M059J (cell line): ENCODE data around the gene MCOLN1. TPM values are rescaled to one million over a fixed set of nuclear protein-coding genes. Genes with fewer than 3 reads are reported as not detected.
"Not testable (repeated sequence)": the region's sequence is repeated elsewhere in the genome, so short reads cannot be mapped to it uniquely, and the experiment has no call there.

Experiments
- DNase-seq: peaks from one replicate; pipeline ENCODE4 v3.0.0-alpha.2; 2012; ENCODE audit warnings: low read depth
- total RNA-seq: library from RNA; depleted of rRNA; stranded (reverse); fragments of >200 nt; shearing (Covaris generic); gene quantifications from 2 replicates; pipeline ENCODE4 v1.2.3, GENCODE V29; 2014

Gene MCOLN1
- total RNA-seq, 1 experiment from 2014 or later = 7.8 TPM

DNA sequence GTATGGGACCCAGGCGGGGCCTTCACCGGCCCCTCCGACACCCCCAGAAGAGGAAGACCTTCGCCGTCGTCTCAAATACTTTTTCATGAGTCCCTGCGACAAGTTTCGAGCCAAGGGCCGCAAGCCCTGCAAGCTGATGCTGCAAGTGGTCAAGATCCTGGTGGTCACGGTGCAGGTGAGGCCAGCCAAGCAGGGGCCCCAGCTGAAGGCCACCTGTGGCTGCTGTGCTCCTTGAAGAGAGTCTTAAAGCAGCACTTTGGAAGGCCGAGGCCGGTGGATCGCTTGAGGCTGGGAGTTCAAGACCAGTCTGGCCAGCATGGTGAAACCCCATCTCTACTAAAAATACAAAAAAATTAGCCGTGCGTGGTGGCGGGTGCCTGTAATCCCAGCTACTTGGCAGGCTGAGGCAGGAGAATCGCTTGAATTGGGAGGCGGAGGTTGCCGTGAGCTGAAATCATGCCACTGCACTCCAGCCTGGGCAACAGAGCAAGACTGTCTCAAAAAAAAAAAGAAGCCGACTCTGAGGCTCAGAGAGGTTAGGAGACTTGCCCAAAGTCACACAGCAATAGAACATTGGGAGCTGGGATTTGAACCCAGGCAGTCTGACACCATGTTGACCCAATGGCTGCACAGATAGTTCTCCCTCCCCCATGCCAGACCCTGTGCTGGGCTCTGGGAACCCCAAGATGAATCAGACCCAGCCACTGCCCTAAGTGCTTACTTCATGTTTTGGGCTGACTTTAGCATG is 2.7 kb downstream of the MCOLN1 start:
- DNase-seq = no peak

GRCh38 chr19:7526059-7526929 is 3.9 kb downstream of the MCOLN1 start:
- DNase-seq = no peak

- no peak for DNase-seq
These were observed 5.2 kb downstream of the MCOLN1 start for GRCh38 chr19:7527516-7528191.

GRCh38 chr19:7528192-7528519 is 5.7 kb downstream of the MCOLN1 start:
- DNase-seq = no peak

DNA sequence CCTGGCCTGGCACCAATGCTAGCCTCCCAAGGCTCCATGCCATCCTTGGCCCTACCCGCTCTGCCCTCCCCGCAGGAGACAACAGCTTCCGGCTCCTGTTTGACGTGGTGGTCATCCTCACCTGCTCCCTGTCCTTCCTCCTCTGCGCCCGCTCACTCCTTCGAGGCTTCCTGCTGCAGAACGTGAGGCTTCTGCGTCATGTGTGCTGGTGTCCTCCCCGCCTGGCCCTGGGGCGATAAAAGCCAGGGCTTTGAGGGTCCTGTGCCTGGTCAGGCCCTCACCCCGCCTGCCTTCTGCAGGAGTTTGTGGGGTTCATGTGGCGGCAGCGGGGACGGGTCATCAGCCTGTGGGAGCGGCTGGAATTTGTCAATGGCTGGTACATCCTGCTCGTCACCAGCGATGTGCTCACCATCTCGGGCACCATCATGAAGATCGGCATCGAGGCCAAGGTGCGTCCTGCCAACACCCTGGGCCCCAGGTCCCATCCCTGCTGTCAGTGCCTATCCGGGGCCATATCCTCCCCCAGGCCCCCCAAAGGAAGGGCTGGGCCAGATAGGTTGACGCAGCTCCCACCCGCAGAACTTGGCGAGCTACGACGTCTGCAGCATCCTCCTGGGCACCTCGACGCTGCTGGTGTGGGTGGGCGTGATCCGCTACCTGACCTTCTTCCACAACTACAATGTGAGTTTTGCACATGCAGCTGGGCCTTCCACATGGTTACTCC is 6.3 kb downstream of the MCOLN1 start:
- DNase-seq = no peak

GRCh38 chr19:7529246-7529600 is 6.8 kb downstream of the MCOLN1 start:
- no peak for DNase-seq

- DNase-seq = no peak
These were observed 7.4 kb downstream of the MCOLN1 start for GRCh38 chr19:7529610-7530490.

DNA sequence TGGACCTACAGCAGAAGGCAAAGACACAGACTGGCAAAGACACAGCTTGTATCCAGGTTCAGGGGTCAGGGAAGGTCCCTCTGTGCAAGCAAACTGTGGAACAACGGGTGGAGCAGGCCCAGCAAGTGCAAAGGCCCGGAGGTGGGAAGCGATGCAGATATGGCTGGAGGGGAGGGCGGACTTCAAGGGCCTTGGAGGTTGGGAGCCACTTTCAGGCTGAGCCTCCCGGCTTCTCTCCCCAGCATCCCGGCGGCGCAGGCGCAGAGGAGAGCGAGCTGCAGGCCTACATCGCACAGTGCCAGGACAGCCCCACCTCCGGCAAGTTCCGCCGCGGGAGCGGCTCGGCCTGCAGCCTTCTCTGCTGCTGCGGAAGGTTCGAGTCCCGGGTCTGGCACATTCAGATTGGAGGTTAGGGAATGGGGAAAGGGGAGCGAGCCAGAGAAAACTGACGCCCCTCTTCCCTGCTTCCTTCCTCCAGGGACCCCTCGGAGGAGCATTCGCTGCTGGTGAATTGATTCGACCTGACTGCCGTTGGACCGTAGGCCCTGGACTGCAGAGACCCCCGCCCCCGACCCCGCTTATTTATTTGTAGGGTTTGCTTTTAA is 11.0 kb downstream of the MCOLN1 start:
- DNase-seq = no peak

DNA sequence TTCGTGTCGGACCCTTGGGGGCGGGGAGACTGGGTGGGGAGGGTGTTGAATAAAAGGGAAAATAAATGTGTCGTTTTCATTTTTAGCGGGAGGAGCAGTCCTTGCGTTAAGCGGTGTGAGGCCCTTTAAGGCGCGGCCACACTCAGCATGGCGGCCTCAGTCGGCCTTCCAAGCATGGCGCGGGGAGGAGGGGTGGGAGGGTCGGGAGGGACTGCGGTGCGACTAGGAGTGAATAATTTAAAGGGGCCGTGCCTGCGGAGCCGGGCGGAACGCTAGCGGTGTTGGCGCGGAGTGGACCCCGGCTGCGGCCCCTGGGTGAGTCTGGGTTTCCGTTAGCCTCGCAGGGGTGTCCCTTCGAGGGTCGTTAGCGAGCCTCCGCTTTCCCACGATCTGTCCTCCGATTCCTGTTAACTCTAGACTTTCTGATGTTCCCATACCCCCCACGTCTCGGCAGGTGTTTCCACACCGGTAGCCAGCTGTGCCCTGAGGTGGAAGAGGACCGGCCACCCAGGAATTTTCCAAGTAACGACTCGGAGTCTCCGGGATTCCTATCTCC is 11.6 kb downstream of the MCOLN1 start:
- DNase-seq = peak; percentile 87

DNA sequence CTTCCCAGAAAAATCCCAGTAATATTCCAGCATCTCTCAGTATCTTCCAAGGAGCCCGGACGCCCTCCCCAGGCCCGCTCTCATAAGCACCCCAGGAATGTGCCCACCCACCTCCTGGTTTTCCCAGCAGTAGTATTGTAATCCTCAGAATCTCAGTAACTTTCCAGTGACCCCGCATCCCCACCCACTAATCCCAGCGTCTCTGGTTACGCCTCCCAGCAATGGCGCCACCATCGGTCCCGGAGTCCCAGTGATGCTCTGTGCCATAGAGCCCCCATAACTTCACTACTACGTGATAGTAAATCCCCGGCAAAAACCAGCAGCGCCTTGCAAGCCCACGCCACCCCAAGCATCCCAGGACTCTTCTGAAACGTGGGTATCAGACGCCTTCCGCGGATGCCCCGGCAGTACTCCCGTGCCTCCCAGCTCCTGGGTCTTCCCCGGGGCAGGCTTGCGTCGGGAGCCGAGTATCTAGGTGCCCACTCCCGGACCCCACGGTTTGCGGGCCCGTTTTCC is 12.2 kb downstream of the MCOLN1 start:
- DNase-seq = peak; percentile 89

GRCh38 chr19:7535047-7535997 is 12.9 kb downstream of the MCOLN1 start, which contains the start of gene PNPLA6:
Gene PNPLA6 (plus strand): TSS chr19:7535717. CDS start chr19:7535789, 72 bp downstream.
- peak; percentile 91 for DNase-seq

- DNase-seq = no peak
These were observed 13.7 kb downstream of the MCOLN1 start for GRCh38 chr19:7535998-7536695.

DNA sequence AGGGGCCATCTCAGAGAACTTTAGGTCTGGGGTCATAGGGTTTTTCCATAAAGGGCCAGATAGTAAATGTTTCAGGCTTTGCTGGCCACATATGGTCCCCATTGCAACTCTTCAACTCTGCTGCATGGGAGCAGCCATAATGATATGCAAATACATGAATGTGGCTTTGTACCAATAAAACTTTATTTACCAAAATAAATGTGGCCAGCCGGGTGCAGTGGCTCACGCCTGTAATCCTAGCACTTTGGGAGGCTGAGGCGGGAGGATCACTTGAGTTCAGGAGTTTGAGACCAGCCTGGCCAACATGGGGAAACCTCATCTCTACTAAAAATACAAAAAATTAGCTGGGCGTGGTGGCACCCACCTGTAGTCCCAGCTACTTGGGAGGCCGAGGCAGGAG is 16.6 kb downstream of the MCOLN1 start:
- DNase-seq = not testable (repeated sequence)

DNA sequence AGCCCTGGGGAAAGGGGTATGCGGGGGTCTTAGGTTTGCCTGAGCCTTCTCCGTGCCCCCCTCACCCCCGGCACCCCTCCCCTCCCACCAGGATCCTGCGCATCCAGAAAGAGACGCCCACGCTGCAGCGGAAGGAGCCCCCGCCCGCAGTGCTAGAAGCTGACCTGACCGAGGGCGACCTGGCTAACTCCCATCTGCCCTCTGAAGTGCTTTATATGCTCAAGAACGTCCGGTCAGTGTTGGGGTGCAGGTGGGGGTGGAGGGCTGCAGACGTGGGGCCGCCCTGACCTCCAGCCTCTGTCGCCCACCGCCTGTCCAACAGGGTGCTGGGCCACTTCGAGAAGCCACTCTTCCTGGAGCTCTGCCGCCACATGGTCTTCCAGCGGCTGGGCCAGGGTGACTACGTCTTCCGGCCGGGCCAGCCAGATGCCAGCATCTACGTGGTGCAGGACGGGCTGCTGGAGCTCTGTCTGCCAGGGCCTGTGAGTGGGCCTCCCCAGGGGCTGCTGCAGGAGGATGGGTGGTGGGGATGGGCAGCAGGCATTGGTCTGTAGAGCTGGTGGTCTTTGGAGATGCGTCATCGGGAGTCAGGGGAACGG is 17.5 kb downstream of the MCOLN1 start:
- no peak for DNase-seq

DNA sequence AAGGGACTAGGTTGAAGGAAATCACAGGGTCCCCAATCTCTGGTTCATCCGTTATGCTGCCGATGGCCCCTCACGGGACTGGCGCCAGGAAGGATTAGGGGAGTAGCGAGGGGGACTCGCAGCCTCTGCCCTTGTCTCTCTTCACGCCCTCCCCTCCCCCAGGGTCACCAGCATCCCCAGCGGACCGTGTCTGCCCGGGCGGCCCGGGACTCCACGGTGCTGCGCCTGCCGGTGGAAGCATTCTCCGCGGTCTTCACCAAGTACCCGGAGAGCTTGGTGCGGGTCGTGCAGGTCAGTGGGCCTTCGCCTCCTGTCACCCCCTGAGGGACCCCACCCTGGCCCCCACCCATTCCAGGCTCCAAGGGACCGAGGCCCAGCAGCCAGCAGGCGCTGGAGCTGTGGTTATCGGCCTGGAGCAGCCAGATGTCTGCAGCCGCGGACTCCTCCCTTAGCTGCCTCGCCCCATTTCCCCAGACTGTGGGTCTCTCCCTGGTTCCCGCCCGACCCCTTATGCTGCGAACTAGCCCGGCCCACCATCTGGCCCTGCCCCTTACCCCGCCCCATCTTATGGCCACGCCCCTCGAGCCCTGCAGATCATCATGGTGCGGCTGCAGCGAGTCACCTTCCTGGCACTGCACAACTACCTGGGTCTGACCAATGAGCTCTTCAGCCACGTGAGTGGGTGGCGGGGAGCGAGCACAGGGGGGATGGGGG is 18.5 kb downstream of the MCOLN1 start:
- DNase-seq = peak; percentile 7

GRCh38 chr19:7541475-7541824 is 19.0 kb downstream of the MCOLN1 start:
- DNase-seq = no peak

DNA sequence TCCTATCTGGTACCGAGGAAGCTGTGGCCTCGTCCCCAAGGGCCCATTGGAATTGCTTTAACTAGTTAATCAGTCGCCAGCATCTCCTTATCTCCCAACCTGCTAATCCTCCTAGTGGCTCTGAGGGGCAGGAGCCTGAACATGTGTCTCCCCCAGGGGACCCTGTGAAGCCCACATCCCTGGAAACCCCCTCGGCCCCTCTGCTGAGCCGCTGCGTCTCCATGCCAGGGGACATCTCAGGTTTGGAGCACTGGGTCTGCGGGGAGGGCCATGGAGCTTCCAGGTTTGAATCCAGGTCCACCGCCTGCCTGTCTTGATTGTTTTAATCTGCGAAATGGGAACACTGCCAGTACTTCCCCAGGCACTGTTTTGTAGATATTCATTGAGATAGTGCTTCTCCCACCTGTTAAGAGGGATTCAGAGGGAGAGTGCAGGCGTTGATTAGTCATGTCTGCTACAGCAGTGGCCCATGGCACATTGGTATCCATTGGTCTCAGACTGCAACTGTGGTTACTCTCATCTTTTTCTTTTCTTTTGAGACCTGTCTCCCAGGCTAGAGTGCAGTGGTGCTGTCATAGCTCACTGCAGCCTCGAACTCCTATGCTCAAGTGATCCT is 19.5 kb downstream of the MCOLN1 start:
- no peak for DNase-seq
